Measurements from ENCODE around the gene EIF6. TPM values are rescaled to one million over a fixed set of nuclear protein-coding genes. Genes with fewer than 3 reads are reported as not detected.

EIF6 gene
- total and polyA plus RNA-seq, 9 of the 15 experiments (the other 6 are each of a cell fraction or from before 2014, with no cell fraction given), result 165 to 832 (median 229) TPM

GRCh38 chr20:35327074-35327976 lies 42.8 kb upstream of the EIF6 start (continued):
- TF ChIP-seq, protein P1, sequence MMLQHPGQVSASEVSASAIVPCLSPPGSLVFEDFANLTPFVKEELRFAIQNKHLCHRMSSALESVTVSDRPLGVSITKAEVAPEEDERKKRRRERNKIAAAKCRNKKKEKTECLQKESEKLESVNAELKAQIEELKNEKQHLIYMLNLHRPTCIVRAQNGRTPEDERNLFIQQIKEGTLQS (IDR thresholded peaks at IDR 0.05), result peak; percentile 75
- TF ChIP-seq, protein P1 (CRISPR knock-in tag; conservative IDR thresholded peaks at IDR 0.05), result no peak
- TF ChIP-seq ZNF644 (tag; IDR thresholded peaks at IDR 0.05; ENCODE audit: low read depth) (no peak), FOSL1 (tag; conservative IDR thresholded peaks at IDR 0.05) (peak; percentile 93), CREM (IDR thresholded peaks at IDR 0.05; ENCODE audit: low read depth) (0 out of 2 replicates have a peak, but pooled peaks have one; percentile 10), ZNF551 (CRISPR knock-in tag; IDR thresholded peaks at IDR 0.05) (no peak)

DNA sequence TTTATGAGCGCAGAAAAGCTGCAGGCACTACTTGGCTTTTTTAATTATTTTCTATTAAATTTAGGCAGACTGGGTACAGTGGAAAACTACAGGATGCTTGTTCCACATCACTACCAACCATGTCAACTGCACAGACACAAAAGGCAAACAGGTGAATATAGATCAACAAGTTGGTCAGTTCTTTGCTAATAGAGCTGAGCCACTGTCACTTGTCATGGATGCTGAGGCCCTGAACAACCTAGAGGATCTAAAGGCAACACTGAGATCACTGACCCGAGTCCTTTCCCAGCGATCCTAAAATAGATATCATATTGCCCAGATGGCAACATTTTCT lies 42.1 kb upstream of the EIF6 start:
- Histone ChIP-seq H2AFZ (ENCODE audit: low read depth, low read length) (no peak overlapping the region), H3K79me2 (ENCODE audit: control insufficient read depth, insufficient read depth, low read length) (no peaks in the 10 kb centered on the region), H3K4me1 (replicated peaks in 1 of 2; ENCODE audit: control insufficient read depth in 2 of 2, insufficient read depth in 2 of 2, low read length in 2 of 2) (peaks cover 14 to 41% of the 10 kb centered on the region in 2 experiments), H3K27ac (ENCODE audit: extremely low read depth, low read depth, low read length) (no peak overlapping the region), H4K20me1 (replicated peaks; ENCODE audit: control insufficient read depth, insufficient read depth, low read length) (no peaks in the 10 kb centered on the region), H3K4me3 (no peak overlapping the region), H3K27me3 (ENCODE audit: control insufficient read depth in 2 of 2, insufficient read depth in 2 of 2, low read length in 2 of 2) (no peaks in the 10 kb centered on the region), H3K4me2 (ENCODE audit: insufficient read depth, low read length) (peak overlapping the region; percentile 15; the same call in 1 of the 2 replicates), H3K9me3 (replicated peaks; ENCODE audit: control insufficient read depth, insufficient read depth, low read depth, low read length) (no peaks in the 10 kb centered on the region), H3K36me3 (ENCODE audit: control insufficient read depth, insufficient read depth, low read length) (peaks cover 13% of the 10 kb centered on the region), H3K9ac (ENCODE audit: insufficient read depth in 1 of 2, low read depth in 2 of 2, low read length in 2 of 2) (no peak overlapping the region), H3K9me1 (ENCODE audit: control insufficient read depth, insufficient read depth, low read length) (no peaks in the 10 kb centered on the region)
- DNase-seq (ENCODE audit: extremely low read depth in 1 of 4, low spot score in 3 of 4) (no peak), FAIRE-seq (no peak), ATAC-seq (no peak)
- ChIA-PET POLR2A (no interaction called here), CTCF (ENCODE audit: low intra/inter-chr PET ratio) (no interaction called here)
- intact Hi-C loops (cut with micrococcal nuclease) (no loop called here), in situ Hi-C loops (cut with MboI) (no loop called here)
- BruUV-seq (replicated peaks), result no TSS peak
- TF ChIP-seq ZNF778 (CRISPR knock-in tag; IDR thresholded peaks at IDR 0.05) (no peak), ZNF23 (CRISPR knock-in tag; IDR thresholded peaks at IDR 0.05) (no peak), C11orf30 (IDR thresholded peaks at IDR 0.05; ENCODE audit: low read depth) (no peak), PPARD (CRISPR knock-in tag; IDR thresholded peaks at IDR 0.05) (no peak), ZNF584 (CRISPR knock-in tag; IDR thresholded peaks at IDR 0.05; ENCODE audit: low read depth) (0 out of 2 replicates have a peak, but pooled peaks have one; percentile 1)
- 50% methylated on average over 3 of the region's 3 CpGs for WGBS (ENCODE audit: insufficient coverage, low coverage, missing lambda C conversion rate)

All from K562 (cell line).